Lung (tissue), 12 donors: ENCODE measurements around the gene GCG. TPM values are rescaled to one million over a fixed set of nuclear protein-coding genes. Genes with fewer than 3 reads are reported as not detected.
A peak's percentile ranks its signal among the peaks of the same experiment; 100 is the strongest.

Source experiments
- ATAC-seq: fragments of 200-7000 bp; cut with Tn5 transposase; one replicate; pipeline ENCODE4 v1.9.1; 2020; ENCODE audit warnings: moderate number of reproducible peaks; ENCODE audit not compliant: insufficient read depth, low FRiP score
- DNase-seq, 3 donors: peaks; one replicate each; pipeline ENCODE4 v3.0.0-alpha.2; 2013 to 2017
- H3K27ac ChIP-seq, 2 donors: one replicate each; pipeline ENCODE4 v1.5.1; 2013; ENCODE audit warnings: mild to moderate bottlenecking in 2 of 2, moderate library complexity in 2 of 2, control low read depth in 1 of 2, inconsistent platforms in 1 of 2, low read depth in 1 of 2, low read length in 1 of 2
- H3K27me3 ChIP-seq, 3 donors: one replicate each; pipeline ENCODE4 v1.5.1; 2013; ENCODE audit warnings: low read length in 2 of 3; ENCODE audit not compliant: control insufficient read depth in 3 of 3, insufficient read depth in 3 of 3
- H3K36me3 ChIP-seq, 4 donors: one replicate each; pipeline ENCODE4 v1.5.1; 2013; ENCODE audit warnings: low read length in 4 of 4, mild to moderate bottlenecking in 1 of 4, moderate library complexity in 1 of 4; ENCODE audit not compliant: control insufficient read depth in 4 of 4, insufficient read depth in 4 of 4
- H3K4me1 ChIP-seq, 5 donors: one replicate each; pipeline ENCODE4 v1.5.1; 2013; ENCODE audit warnings: low read length in 5 of 5, mild to moderate bottlenecking in 2 of 5, moderate library complexity in 1 of 5; ENCODE audit not compliant: control insufficient read depth in 5 of 5, insufficient read depth in 5 of 5
- H3K4me3 ChIP-seq: one replicate; pipeline ENCODE4 v1.5.1; 2013; ENCODE audit warnings: mild to moderate bottlenecking, control low read depth, moderate library complexity
- H3K9ac ChIP-seq, 2 donors: one replicate each; pipeline ENCODE4 v1.5.1; 2013; ENCODE audit warnings: low read length in 2 of 2, control low read depth in 1 of 2; ENCODE audit not compliant: insufficient read depth in 1 of 2
- H3K9me3 ChIP-seq, 4 donors: one replicate each; pipeline ENCODE4 v1.5.1; 2013; ENCODE audit warnings: low read length in 3 of 4, mild to moderate bottlenecking in 1 of 4, moderate library complexity in 1 of 4; ENCODE audit not compliant: control insufficient read depth in 4 of 4, insufficient read depth in 3 of 4
- WGBS, 2 donors: extraction: QIAGEN DNeasy Blood & Tissue Kit; methylation state at CpG; one replicate each; pipeline ENCODE4 v1.1.7; 2013; 5-methylcytosine and 5-hydroxymethylcytosine counted together
- polyA plus RNA-seq, 2 donors: library from polyadenylated mRNA; stranded (reverse); fragments of 200-250 nt; gene quantifications; one replicate each; pipeline ENCODE4 v1.2.1, GENCODE V29; 2013
- total RNA-seq, 2 donors: library from RNA; depleted of rRNA in 1 of 2; stranded (reverse); fragments of >200 nt in 1 of 2; gene quantifications; one replicate each; pipeline ENCODE4 v1.2.1, GENCODE V29; 2014 to 2021
- TF ChIP-seq, protein P1 (sequence below): IDR thresholded peaks from 2 replicates; pipeline ENCODE4 v1.5.1; 2012; ENCODE audit warnings: mild to moderate bottlenecking; ENCODE audit errors: control extremely low read depth, extremely low read depth
- donor health status: control.
- donor health status: control.
- donor health status: Bipolar disorder and iron deficiency.
- donor health status: healthy.
- donor health status: DM: yes; HTN: yes; CAD: no.

Gene GCG
- total and polyA plus RNA-seq, 4 donors: 0.14 TPM; not detected in 3

DNA sequence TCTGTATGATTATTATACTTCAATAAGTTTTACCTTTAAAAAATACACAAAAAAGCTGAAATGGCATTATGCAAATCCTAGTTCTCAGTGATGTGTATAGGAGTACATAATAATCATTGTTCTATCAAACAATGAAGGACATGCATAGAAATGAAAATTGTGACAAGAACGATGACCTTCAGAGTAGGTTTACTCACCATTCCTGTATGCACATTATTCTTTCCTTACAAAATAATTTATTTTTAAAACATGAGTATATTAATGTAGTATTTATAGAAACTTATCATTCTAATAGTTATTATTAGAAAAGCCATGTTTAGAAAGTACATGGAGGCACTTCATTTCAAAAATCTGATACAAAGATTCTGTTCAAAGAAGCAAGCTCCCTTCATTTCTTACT is 45.3 kb downstream of the GCG start:
- no peak overlapping the region for H3K4me3 ChIP-seq
- no peak for DNase-seq
- no peak overlapping the region for H3K9ac ChIP-seq
- H3K4me1 ChIP-seq: peaks cover 3 to 10% (median 5%) of the 10 kb centered on the region in 5 donors
- peak overlapping the region in 1 of 2 donors; percentile 41 for H3K27ac ChIP-seq
- H3K27me3 ChIP-seq: no peaks in the 10 kb centered on the region
- H3K36me3 ChIP-seq: no peaks in the 10 kb centered on the region
- ATAC-seq: no peak
- H3K9me3 ChIP-seq: no peaks in the 10 kb centered on the region
- TF ChIP-seq, protein P1, sequence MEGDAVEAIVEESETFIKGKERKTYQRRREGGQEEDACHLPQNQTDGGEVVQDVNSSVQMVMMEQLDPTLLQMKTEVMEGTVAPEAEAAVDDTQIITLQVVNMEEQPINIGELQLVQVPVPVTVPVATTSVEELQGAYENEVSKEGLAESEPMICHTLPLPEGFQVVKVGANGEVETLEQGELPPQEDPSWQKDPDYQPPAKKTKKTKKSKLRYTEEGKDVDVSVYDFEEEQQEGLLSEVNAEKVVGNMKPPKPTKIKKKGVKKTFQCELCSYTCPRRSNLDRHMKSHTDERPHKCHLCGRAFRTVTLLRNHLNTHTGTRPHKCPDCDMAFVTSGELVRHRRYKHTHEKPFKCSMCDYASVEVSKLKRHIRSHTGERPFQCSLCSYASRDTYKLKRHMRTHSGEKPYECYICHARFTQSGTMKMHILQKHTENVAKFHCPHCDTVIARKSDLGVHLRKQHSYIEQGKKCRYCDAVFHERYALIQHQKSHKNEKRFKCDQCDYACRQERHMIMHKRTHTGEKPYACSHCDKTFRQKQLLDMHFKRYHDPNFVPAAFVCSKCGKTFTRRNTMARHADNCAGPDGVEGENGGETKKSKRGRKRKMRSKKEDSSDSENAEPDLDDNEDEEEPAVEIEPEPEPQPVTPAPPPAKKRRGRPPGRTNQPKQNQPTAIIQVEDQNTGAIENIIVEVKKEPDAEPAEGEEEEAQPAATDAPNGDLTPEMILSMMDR: no peak
- 83 to 87% methylated on average over 1 of the region's 1 CpG for WGBS, 2 donors

GRCh38 chr2:162106146-162106551 is 45.9 kb downstream of the GCG start:
- ATAC-seq: no peak
- H3K9me3 ChIP-seq: no peaks in the 10 kb centered on the region
- WGBS, 2 donors: 74 to 81% methylated on average over 3 of the region's 3 CpGs

GRCh38 chr2:162103443-162104009 is 48.5 kb downstream of the GCG start:
- H3K36me3 ChIP-seq: no peaks in the 10 kb centered on the region
- H3K9me3 ChIP-seq: no peaks in the 10 kb centered on the region
- no peak for ATAC-seq
- no peak overlapping the region for H3K4me3 ChIP-seq
- no peak overlapping the region for H3K27ac ChIP-seq
- peaks cover 0 to 10% (median 3%) of the 10 kb centered on the region in 5 donors for H3K4me1 ChIP-seq
- WGBS, 2 donors: 50% methylated on average over 3 of the region's 3 CpGs
- H3K9ac ChIP-seq: no peak overlapping the region
- TF ChIP-seq, protein P1: no peak
- DNase-seq: peak; percentile 14 to 32 (median 22)
- H3K27me3 ChIP-seq: no peaks in the 10 kb centered on the region

More at GRCh38 chr2:162106146-162106551, 45.9 kb downstream of the GCG start:
- Histone ChIP-seq H3K27me3 (no peaks in the 10 kb centered on the region), H3K27ac (peak overlapping the region in 1 of 2 donors; percentile 41), H3K36me3 (no peaks in the 10 kb centered on the region), H3K4me3 (no peak overlapping the region), H3K4me1 (peaks cover 0 to 10% (median 3%) of the 10 kb centered on the region in 5 donors), H3K9ac (no peak overlapping the region)
- DNase-seq: no peak
- TF ChIP-seq, protein P1: no peak

- Histone ChIP-seq H3K4me1 (peaks cover 0 to 6% (median 3%) of the 10 kb centered on the region in 5 donors), H3K4me3 (no peak overlapping the region), H3K36me3 (no peaks in the 10 kb centered on the region), H3K27ac (no peak overlapping the region), H3K9ac (no peak overlapping the region), H3K27me3 (no peaks in the 10 kb centered on the region), H3K9me3 (no peaks in the 10 kb centered on the region)
- WGBS, 2 donors: 35 to 87% methylated on average over 1 of the region's 1 CpG
- TF ChIP-seq, protein P1: no peak
- no peak for DNase-seq
- ATAC-seq: no peak
Observed at GRCh38 chr2:162100579-162100978, 51.5 kb downstream of the GCG start.
